HL-60 (cell line): ENCODE measurements around the gene ZIC5.

Experiments used
- DNase-seq, 2 experiments: peaks; one replicate each; pipeline ENCODE4 v3.0.0-alpha.2; 2010 to 2020; ENCODE audit warnings: low read depth in 1 of 2, low spot score in 1 of 2
- H3K27ac ChIP-seq: fragments of 250-450 bp; sonication (Bioruptor Pico); replicated peaks from 2 replicates; pipeline ENCODE4 v1.5.1; 2020; ENCODE audit warnings: mild to moderate bottlenecking, moderate library complexity
- H3K27me3 ChIP-seq: fragments of 250-450 bp; sonication (Bioruptor Pico); 2 replicates; pipeline ENCODE4 v1.5.1; 2021; ENCODE audit warnings: mild to moderate bottlenecking, moderate library complexity; ENCODE audit not compliant: insufficient read depth, poor library complexity, severe bottlenecking
- H3K4me3 ChIP-seq: replicated peaks from 2 replicates; pipeline ENCODE4 v1.5.1; 2011; ENCODE audit warnings: mild to moderate bottlenecking, control low read depth, low read length; ENCODE audit not compliant: insufficient read depth
- CTCF ChIP-seq: IDR thresholded peaks from one replicate; pipeline ENCODE4 v1.5.1; 2011; ENCODE audit warnings: low read length, control low read depth, inconsistent platforms; ENCODE audit not compliant: insufficient read depth
- GABPA ChIP-seq: IDR thresholded peaks from 2 replicates; pipeline ENCODE4 v1.6.1; 2012; ENCODE audit warnings: low read depth
- POLR2AphosphoS5 ChIP-seq: IDR thresholded peaks from 2 replicates; pipeline ENCODE4 v1.6.1; 2012; ENCODE audit warnings: low read depth
- REST ChIP-seq: IDR thresholded peaks from 2 replicates; pipeline ENCODE4 v1.6.1; 2012; ENCODE audit warnings: low read depth; ENCODE audit not compliant: insufficient replicate concordance
- SPI1 ChIP-seq: IDR thresholded peaks from 2 replicates; pipeline ENCODE4 v1.6.1; 2012; ENCODE audit warnings: low read depth, mild to moderate bottlenecking, borderline replicate concordance

The ZIC5 gene

GRCh38 chr13:99958406-99959126, 13.0 kb downstream of the ZIC5 start:
- TF ChIP-seq REST (no peak), POLR2AphosphoS5 (no peak), CTCF (no peak), GABPA (no peak), SPI1 (no peak)
- no peak for DNase-seq
- no peak overlapping the region for H3K27ac ChIP-seq
- H3K27me3 ChIP-seq = peaks cover 93% of the 10 kb centered on the region
- H3K4me3 ChIP-seq = no peak overlapping the region

DNA sequence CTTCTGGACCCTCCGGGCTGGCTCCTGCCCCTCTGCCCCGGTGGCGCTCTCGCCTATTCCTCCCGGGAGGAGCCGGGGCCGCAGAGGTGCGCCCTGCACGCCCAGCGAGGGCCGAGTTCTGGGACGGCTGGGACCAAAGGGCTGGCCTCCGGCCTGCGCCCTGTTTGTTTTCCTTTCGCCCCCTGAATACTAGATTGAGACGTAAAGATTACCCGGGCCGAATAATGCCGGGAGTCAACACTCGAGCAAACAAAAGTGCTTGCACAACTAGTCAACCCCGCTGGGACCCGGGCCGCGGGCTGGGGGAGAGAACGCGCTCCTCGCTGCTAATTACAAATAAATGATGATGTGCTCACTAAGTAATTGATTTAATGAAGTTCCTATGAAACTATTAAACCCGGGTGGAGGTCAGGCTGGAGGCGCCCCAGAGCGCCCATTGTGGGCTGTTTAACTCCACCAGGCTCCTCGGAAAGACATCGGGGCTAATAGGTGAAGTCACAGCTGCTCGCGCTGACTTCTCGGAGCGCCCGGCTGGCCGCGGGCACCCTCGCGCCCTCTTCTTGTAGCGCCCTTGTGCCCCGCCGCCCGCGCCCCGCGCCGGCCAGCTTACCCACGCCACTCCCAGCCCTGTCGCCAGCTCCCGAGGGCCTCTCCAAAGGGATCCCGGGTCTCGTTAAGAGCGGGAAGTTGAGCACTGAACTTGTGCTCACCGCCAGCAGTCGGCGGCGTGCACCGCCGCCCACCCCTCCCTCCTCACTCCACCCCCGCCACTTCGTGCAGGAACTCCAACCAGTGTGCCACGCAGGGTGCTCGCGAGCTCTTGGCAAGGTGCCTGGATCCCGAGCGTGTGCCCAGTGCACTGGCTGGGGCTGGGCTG, 14.9 kb downstream of the ZIC5 start:
- Histone ChIP-seq H3K27ac (no peak overlapping the region), H3K4me3 (no peak overlapping the region), H3K27me3 (peaks cover 83% of the 10 kb centered on the region)
- no peak for DNase-seq
- TF ChIP-seq CTCF (no peak), POLR2AphosphoS5 (no peak), SPI1 (no peak), REST (no peak), GABPA (no peak)

DNA sequence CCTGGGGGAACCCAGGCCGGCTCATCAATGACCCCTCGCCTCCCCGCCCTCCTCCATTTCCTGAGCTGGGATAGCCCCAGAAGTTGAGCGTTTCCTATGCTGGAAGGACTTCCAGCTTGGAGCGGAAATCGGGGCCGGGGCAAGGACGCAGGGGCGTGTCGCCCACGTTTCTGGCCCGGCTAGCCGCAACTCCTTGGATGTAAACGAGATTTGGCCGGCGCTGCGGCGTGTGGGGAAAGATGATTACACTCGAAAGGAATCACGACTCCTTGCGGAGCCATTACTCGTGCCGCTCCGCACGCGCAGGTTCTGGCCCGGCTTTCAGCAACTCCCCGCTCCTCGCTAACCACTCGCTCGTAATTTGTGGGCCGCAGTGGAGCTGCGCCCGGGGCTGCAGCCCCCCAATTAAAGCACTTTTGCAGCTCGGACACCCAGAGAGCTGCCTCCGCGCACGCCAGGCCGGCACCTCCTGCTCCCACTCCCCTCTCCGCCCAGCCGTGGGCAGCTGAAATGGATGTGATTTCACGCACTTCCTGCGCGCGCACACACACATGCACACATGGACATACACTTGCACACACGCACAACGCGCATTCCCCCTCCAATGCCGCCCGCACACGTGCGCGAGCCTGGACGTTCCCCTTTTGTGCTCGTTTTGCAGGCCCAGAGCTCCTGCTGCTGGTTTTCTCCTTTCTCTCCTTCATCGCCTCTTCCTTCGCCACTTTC, 15.7 kb downstream of the ZIC5 start:
- Histone ChIP-seq H3K4me3 (no peak overlapping the region), H3K27me3 (peaks cover 82% of the 10 kb centered on the region), H3K27ac (no peak overlapping the region)
- TF ChIP-seq REST = no peak
- TF ChIP-seq SPI1 = no peak
- no peak for TF ChIP-seq POLR2AphosphoS5
- no peak for DNase-seq
